Caco-2 (cell line): Measurements from ENCODE around the gene RRM2. TPM values are rescaled to one million over a fixed set of nuclear protein-coding genes. Genes with fewer than 3 reads are reported as not detected.
A peak's percentile ranks its signal among the peaks of the same experiment; 100 is the strongest.

Experiments used
- BruUV-seq: library from RNA; stranded (reverse); fragments of 400-500 nt; replicated peaks from 2 replicates; lab custom pipeline; 2021; lab: Mats Ljungman, UMichigan
- CTCF ChIA-PET: fragments of 300-600 bp; sonication (Branson Sonifier 250); formaldehyde crosslinking; loops from one replicate; lab custom pipeline; 2022; ENCODE audit warnings: antibody characterized with exemption; lab: Charles Lee
- POLR2A ChIA-PET: fragments of 300-600 bp; sonication (Branson Sonifier 250); formaldehyde crosslinking; loops from one replicate; lab custom pipeline; 2022; ENCODE audit warnings: antibody characterized with exemption; lab: Charles Lee
- DNase-seq, 2 experiments: peaks; one replicate each; pipeline versions ENCODE4 v3.0.0 to v3.0.0-alpha.2; 2020 to 2022
- H3K27me3 ChIP-seq: replicated peaks from 2 replicates; pipeline ENCODE4 v1.6.0; 2011; ENCODE audit warnings: low read length; ENCODE audit not compliant: control insufficient read depth, insufficient read depth
- H3K36me3 ChIP-seq: 2 replicates; pipeline ENCODE4 v1.5.1; 2011; ENCODE audit warnings: low read length; ENCODE audit not compliant: control insufficient read depth, insufficient read depth
- H3K4me1 ChIP-seq: fragments of 250-450 bp; sonication (Bioruptor Pico); 2 replicates; pipeline ENCODE4 v1.5.1; 2020; ENCODE audit warnings: mild to moderate bottlenecking
- H3K4me3 ChIP-seq: 2 replicates; pipeline ENCODE4 v1.5.1; 2011; ENCODE audit warnings: low read depth, mild to moderate bottlenecking, control low read depth, low read length
- H3K9me3 ChIP-seq: fragments of 250-450 bp; sonication (Bioruptor Pico); 2 replicates; pipeline ENCODE4 v1.5.1; 2020; ENCODE audit warnings: mild to moderate bottlenecking, moderate library complexity
- H3K27ac Mint-ChIP-seq: one replicate; pipeline ENCODE4 v1.8.0; 2022; ENCODE audit warnings: mixed read lengths; ENCODE audit not compliant: unreplicated experiment
- H3K27me3 Mint-ChIP-seq: one replicate; pipeline ENCODE4 v1.8.0; 2022; ENCODE audit warnings: mixed read lengths; ENCODE audit not compliant: insufficient read depth, unreplicated experiment
- H3K36me3 Mint-ChIP-seq: one replicate; pipeline ENCODE4 v1.8.0; 2022; ENCODE audit warnings: mild to moderate bottlenecking, mixed read lengths; ENCODE audit not compliant: insufficient read depth, unreplicated experiment
- H3K4me1 Mint-ChIP-seq: one replicate; pipeline ENCODE4 v1.8.0; 2022; ENCODE audit warnings: low read depth, mixed read lengths; ENCODE audit not compliant: unreplicated experiment
- H3K4me3 Mint-ChIP-seq: one replicate; pipeline ENCODE4 v1.8.0; 2022; ENCODE audit warnings: mild to moderate bottlenecking, moderate library complexity, mixed read lengths; ENCODE audit not compliant: unreplicated experiment
- H3K9me3 Mint-ChIP-seq: one replicate; pipeline ENCODE4 v1.8.0; 2022; ENCODE audit warnings: mixed read lengths; ENCODE audit not compliant: unreplicated experiment
- intact Hi-C: fragments of 100-400 bp; cut with micrococcal nuclease; formaldehyde crosslinking; loops from one replicate; pipeline ENCODE4 v1.10.0; 2022; ENCODE audit not compliant: unreplicated experiment
- total RNA-seq: library from RNA; stranded (reverse); gene quantifications from 2 replicates; pipeline ENCODE4 v1.2.3, GENCODE V29; 2022
- TF ChIP-seq, protein P1 (sequence below), 2 experiments: fragments of 200-600 bp in 1 of 2; IDR thresholded peaks; 1 replicate in 1 of 2; 2 replicates in 1 of 2; pipeline versions ENCODE4 v1.5.1 to v1.8.0; 2011 to 2022; ENCODE audit warnings: antibody characterized with exemption in 1 of 2, control low read depth in 1 of 2, inconsistent platforms in 1 of 2, low read depth in 1 of 2, low read length in 1 of 2, mild to moderate bottlenecking in 1 of 2, moderate library complexity in 1 of 2; ENCODE audit not compliant: insufficient read depth in 1 of 2, severe bottlenecking in 1 of 2, unreplicated experiment in 1 of 2

The RRM2 gene
- total RNA-seq, 1 experiment from 2014 or later: 169 TPM

- BruUV-seq: no TSS peak
- no peaks in the 10 kb centered on the region for H3K4me1 Mint-ChIP-seq
- Histone ChIP-seq H3K4me1 (peaks cover 13% of the 10 kb centered on the region), H3K4me3 (no peak overlapping the region), H3K36me3 (peaks cover 3% of the 10 kb centered on the region), H3K9me3 (no peaks in the 10 kb centered on the region), H3K27me3 (no peaks in the 10 kb centered on the region)
- peaks cover 41% of the 10 kb centered on the region for H3K36me3 Mint-ChIP-seq
- TF ChIP-seq, protein P1, sequence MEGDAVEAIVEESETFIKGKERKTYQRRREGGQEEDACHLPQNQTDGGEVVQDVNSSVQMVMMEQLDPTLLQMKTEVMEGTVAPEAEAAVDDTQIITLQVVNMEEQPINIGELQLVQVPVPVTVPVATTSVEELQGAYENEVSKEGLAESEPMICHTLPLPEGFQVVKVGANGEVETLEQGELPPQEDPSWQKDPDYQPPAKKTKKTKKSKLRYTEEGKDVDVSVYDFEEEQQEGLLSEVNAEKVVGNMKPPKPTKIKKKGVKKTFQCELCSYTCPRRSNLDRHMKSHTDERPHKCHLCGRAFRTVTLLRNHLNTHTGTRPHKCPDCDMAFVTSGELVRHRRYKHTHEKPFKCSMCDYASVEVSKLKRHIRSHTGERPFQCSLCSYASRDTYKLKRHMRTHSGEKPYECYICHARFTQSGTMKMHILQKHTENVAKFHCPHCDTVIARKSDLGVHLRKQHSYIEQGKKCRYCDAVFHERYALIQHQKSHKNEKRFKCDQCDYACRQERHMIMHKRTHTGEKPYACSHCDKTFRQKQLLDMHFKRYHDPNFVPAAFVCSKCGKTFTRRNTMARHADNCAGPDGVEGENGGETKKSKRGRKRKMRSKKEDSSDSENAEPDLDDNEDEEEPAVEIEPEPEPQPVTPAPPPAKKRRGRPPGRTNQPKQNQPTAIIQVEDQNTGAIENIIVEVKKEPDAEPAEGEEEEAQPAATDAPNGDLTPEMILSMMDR (IDR thresholded peaks at IDR 0.05; ENCODE audit: insufficient read depth in 1 of 2, low read depth in 1 of 2, low read length in 1 of 2, severe bottlenecking in 1 of 2, unreplicated experiment in 1 of 2): no peak
- no peak overlapping the region for H3K27ac Mint-ChIP-seq
- H3K27me3 Mint-ChIP-seq: no peaks in the 10 kb centered on the region
- no peak overlapping the region for H3K4me3 Mint-ChIP-seq
- POLR2A ChIA-PET: no interaction called here
- H3K9me3 Mint-ChIP-seq: no peaks in the 10 kb centered on the region
- DNase-seq: no peak
- CTCF ChIA-PET: interaction anchor here (0.7 to 1.9 kb wide), 6 partner anchors 17 to 294 kb away, joined by 3 to 22 read pairs (median 3); no protein-coding TSS in a partner anchor
- intact Hi-C loops: loop anchor here (5.0 kb wide), 1 partner anchor 296 kb away; no protein-coding TSS in a partner anchor
Measured at GRCh38 chr2:10140841-10141610, 18.5 kb downstream of the RRM2 start.

DNA sequence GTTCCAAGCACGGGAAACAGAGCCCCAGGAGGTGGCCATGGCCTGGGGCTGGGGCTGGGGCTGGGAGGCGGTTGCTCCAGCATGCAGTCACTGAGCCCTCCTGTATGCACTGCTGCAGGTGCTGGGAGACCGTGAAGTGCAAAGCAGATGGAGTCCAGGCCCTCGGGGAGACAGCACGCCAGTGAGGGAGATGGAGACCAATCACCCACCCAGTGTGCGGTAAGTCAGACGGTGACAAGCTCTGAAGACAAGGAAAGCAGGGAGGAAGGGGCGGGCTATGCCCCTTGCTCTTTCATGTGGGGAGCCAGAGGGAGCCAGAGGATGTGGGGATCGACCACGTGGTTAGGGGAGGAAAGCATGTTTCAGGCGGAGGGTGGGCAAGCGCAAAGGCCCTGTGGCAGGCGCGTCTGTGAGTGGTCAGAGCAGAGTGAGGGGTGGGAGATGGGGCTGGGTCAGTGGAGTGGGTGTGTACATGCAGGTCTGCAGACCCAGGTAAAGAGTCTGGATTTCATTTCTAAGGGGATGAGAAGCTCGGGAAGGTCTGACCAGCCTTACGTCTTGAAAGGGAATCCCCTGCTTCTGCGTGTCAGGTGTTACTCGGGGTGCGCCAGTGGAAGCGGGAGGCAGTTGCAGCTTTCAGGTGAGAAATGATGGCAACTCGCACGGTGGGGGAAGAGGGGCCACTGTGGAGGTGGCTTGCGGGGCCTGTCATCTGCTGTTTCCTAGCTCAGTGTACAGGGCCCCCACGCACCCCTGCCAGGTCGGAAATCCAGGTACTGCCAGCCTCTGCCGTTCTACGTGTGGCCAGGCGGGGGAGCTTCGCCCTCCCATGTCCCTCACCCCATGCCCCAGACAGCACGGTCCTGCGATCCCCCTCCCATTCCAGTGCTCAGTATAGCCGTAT lies 19.4 kb downstream of the RRM2 start:
- intact Hi-C loops: loop anchor here (1.0 to 5.0 kb wide), 2 partner anchors 267 to 295 kb away; no protein-coding TSS in a partner anchor
- TF ChIP-seq, protein P1 (IDR thresholded peaks at IDR 0.05; ENCODE audit: insufficient read depth in 1 of 2, low read depth in 1 of 2, low read length in 1 of 2, severe bottlenecking in 1 of 2, unreplicated experiment in 1 of 2): peak; percentile 45 to 62
- CTCF ChIA-PET: interaction anchor here (0.6 to 1.9 kb wide), 6 partner anchors 18 to 293 kb away, joined by 3 to 22 read pairs (median 3); no protein-coding TSS in a partner anchor
- 0 out of 2 replicates have a peak, but pooled peaks cover 5% of the 10 kb centered on the region for H3K4me1 ChIP-seq
- Mint-ChIP-seq H3K9me3 (no peaks in the 10 kb centered on the region), H3K4me3 (no peak overlapping the region), H3K27ac (peak overlapping the region; percentile 23), H3K36me3 (peaks cover 41% of the 10 kb centered on the region), H3K27me3 (no peaks in the 10 kb centered on the region), H3K4me1 (no peaks in the 10 kb centered on the region)
- POLR2A ChIA-PET: interaction anchor here (0.6 kb wide), 2 partner anchors 8 to 306 kb away, joined by 4 to 10 read pairs; partner anchors contain the start of gene ODC1
- peaks cover 5% of the 10 kb centered on the region for H3K36me3 ChIP-seq
- no peaks in the 10 kb centered on the region for H3K27me3 ChIP-seq
- DNase-seq: peak in 1 of 2 experiments; percentile 56
- no peak overlapping the region for H3K4me3 ChIP-seq
- no TSS peak for BruUV-seq
- no peaks in the 10 kb centered on the region for H3K9me3 ChIP-seq

- no peak overlapping the region for H3K4me3 ChIP-seq
- H3K36me3 ChIP-seq: peaks cover 5% of the 10 kb centered on the region
- 0 out of 2 replicates have a peak, but pooled peaks cover 5% of the 10 kb centered on the region for H3K4me1 ChIP-seq
- POLR2A ChIA-PET: interaction anchor here (0.6 kb wide), 1 partner anchor 305 kb away, joined by 10 read pairs; the partner anchor contains the start of gene ODC1
- CTCF ChIA-PET: interaction anchor here (0.6 to 1.9 kb wide), 5 partner anchors 19 to 292 kb away, joined by 3 to 22 read pairs (median 3); no protein-coding TSS in a partner anchor
- H3K4me1 Mint-ChIP-seq: no peaks in the 10 kb centered on the region
- H3K9me3 Mint-ChIP-seq: no peaks in the 10 kb centered on the region
- no peak overlapping the region for H3K4me3 Mint-ChIP-seq
- H3K9me3 ChIP-seq: no peaks in the 10 kb centered on the region
- H3K27me3 Mint-ChIP-seq: no peaks in the 10 kb centered on the region
- H3K27ac Mint-ChIP-seq: no peak overlapping the region
- no peaks in the 10 kb centered on the region for H3K27me3 ChIP-seq
- DNase-seq: no peak
- H3K36me3 Mint-ChIP-seq: peaks cover 41% of the 10 kb centered on the region
- BruUV-seq: no TSS peak
- intact Hi-C loops: loop anchor here (1.0 to 5.0 kb wide), 2 partner anchors 267 to 295 kb away; no protein-coding TSS in a partner anchor
- TF ChIP-seq, protein P1 (IDR thresholded peaks at IDR 0.05; ENCODE audit: insufficient read depth in 1 of 2, low read depth in 1 of 2, low read length in 1 of 2, severe bottlenecking in 1 of 2, unreplicated experiment in 1 of 2): no peak
Measured at GRCh38 chr2:10142640-10142965, 20.1 kb downstream of the RRM2 start.
